Activated naive CD4-positive, alpha-beta T cell treated with anti-CD3 and anti-CD28 coated beads, Interleukin-2, amount 50 U/mL, for 24 hours (primary cell): ENCODE measurements around the gene GPSM3.
A peak's percentile ranks its signal among the peaks of the same experiment; 100 is the strongest.
"Not testable (repeated sequence)": the region's sequence is repeated elsewhere in the genome, so short reads cannot be mapped to it uniquely, and the experiment has no call there.

Experiments
- H3K27ac Mint-ChIP-seq: one replicate; pipeline ENCODE4 v1.8.0; 2021; ENCODE audit warnings: mild to moderate bottlenecking, mixed read lengths
- H3K27me3 Mint-ChIP-seq: one replicate; pipeline ENCODE4 v1.8.0; 2021; ENCODE audit warnings: mixed read lengths
- H3K36me3 Mint-ChIP-seq: one replicate; pipeline ENCODE4 v1.8.0; 2021; ENCODE audit warnings: mixed read lengths
- H3K4me1 Mint-ChIP-seq: one replicate; pipeline ENCODE4 v1.8.0; 2021; ENCODE audit warnings: mixed read lengths
- H3K4me3 Mint-ChIP-seq: one replicate; pipeline ENCODE4 v1.8.0; 2021; ENCODE audit warnings: mild to moderate bottlenecking, mixed read lengths
- H3K9me3 Mint-ChIP-seq: one replicate; pipeline ENCODE4 v1.8.0; 2021; ENCODE audit warnings: mixed read lengths

GPSM3 gene

GRCh38 chr6:32152769-32153563 is 39.5 kb downstream of the GPSM3 start:
- peak overlapping the region; percentile 82 for H3K27ac Mint-ChIP-seq
- peaks cover 4% of the 10 kb centered on the region for H3K27me3 Mint-ChIP-seq
- H3K36me3 Mint-ChIP-seq, result peaks cover 5% of the 10 kb centered on the region
- H3K4me1 Mint-ChIP-seq, result peaks cover 71% of the 10 kb centered on the region
- H3K9me3 Mint-ChIP-seq, result no peaks in the 10 kb centered on the region
- H3K4me3 Mint-ChIP-seq, result peak overlapping the region; percentile 99

DNA sequence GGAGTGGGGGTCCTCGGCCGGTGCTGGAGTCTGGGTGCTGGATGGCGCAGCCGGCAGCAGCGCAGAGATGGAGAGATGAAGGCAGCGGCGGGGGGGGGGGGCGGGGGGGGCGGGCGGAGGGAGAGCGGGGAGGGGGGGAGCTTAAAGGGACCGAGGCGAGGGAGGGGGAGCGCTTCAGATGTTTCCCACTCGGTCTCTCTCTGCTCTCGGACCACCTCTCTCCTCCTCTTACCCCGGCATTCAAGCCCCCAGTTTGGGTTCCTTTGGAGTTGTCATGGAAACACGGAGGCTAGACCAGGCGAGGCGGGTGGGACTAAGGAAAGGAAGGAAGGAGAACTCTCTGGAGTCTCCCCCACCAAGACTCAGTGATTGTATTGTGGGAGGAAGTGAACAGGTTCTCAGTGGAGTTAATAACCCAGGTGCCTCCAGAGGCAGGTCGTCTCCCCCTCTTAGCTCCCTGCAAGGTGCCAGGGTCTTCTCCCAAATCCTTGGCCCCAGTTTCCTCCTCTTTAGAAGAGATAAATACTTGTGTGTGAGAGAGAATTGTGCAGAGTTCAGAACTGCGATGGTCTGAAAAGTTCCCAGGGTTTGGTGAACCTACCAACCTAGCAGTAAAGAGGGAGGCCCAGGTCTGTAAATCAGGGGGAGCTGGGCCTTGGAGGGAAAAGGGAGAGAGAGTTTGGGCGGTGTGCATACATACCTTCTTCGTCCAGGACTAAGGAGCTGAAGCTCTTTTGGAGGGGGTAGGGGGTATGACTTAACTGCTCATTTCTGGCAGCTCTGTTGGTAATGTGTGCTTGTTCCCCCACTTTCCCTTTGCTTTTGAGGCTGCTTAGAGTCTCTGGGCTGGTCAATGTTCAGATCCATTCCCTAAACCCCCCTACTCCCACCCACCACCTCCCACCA is 40.3 kb downstream of the GPSM3 start, which contains the start of gene PRRT1:
TSS of gene PRRT1 (minus strand) at position 77 of the 906 bp plus-strand sequence. CDS start 112 bp downstream, outside the sequence.
- Mint-ChIP-seq H3K27me3 (peaks cover 4% of the 10 kb centered on the region), H3K9me3 (no peaks in the 10 kb centered on the region), H3K4me3 (peak within 1 kb of the TSS; percentile 99), H3K27ac (no peak within 1 kb of the TSS), H3K4me1 (peaks cover 67% of the 10 kb centered on the region), H3K36me3 (no peaks in the 10 kb centered on the region)

- Mint-ChIP-seq H3K36me3 (no peaks in the 10 kb centered on the region), H3K4me3 (peak overlapping the region; percentile 70), H3K9me3 (no peaks in the 10 kb centered on the region), H3K4me1 (peaks cover 67% of the 10 kb centered on the region), H3K27me3 (peaks cover 4% of the 10 kb centered on the region), H3K27ac (no peak overlapping the region)
Measured at GRCh38 chr6:32151181-32151862, 41.1 kb downstream of the GPSM3 start.

DNA sequence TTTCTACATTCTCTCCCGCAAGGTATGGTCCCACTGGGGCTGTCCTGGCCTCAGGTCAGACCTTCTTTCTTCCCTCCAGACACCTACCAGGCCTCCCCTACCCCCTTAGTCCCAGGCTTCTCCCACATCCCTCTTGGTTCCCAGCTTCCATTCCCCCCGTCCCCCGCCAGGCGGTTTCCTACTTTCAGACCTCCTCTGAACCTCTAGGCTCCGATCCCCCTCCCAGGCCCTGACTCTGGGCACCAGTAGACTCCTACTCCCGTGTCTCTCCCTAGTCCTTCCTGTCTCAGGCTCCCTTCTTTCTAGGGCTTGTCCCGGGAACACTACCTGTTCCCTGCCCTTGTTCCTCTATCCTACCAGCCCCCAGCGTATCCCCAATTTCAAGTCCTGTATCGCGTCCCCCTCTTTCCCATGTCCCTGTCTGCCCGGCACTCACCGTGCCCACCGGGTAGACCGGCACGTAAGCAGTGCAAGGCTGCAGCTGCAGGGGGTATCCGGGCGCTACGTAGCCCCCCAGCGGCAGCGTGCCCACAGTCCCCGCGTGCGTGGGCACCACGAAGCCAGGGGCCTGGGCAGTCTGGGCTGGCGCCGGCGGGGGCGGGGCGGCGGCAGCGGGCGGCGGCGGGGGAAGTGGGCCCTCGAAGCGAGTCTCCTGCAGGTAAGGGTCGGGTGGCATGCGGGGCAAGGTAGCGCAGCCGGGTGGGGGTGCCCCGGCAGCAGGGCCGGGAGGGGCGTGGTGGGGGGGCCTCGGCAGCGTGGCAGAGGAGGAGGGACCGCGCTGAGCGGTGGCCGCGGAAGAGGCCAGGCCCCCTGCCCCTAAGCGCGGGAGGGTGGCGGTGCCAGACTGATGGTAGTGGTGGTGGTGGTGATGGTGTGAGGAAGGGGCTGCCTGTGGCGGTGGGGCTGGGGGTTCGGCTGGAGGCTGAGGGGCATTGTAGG is 42.2 kb downstream of the GPSM3 start:
- Mint-ChIP-seq H3K4me3 (peak overlapping the region; percentile 70), H3K4me1 (peaks cover 61% of the 10 kb centered on the region), H3K27ac (no peak overlapping the region), H3K27me3 (peaks cover 4% of the 10 kb centered on the region), H3K9me3 (no peaks in the 10 kb centered on the region), H3K36me3 (no peaks in the 10 kb centered on the region)

DNA sequence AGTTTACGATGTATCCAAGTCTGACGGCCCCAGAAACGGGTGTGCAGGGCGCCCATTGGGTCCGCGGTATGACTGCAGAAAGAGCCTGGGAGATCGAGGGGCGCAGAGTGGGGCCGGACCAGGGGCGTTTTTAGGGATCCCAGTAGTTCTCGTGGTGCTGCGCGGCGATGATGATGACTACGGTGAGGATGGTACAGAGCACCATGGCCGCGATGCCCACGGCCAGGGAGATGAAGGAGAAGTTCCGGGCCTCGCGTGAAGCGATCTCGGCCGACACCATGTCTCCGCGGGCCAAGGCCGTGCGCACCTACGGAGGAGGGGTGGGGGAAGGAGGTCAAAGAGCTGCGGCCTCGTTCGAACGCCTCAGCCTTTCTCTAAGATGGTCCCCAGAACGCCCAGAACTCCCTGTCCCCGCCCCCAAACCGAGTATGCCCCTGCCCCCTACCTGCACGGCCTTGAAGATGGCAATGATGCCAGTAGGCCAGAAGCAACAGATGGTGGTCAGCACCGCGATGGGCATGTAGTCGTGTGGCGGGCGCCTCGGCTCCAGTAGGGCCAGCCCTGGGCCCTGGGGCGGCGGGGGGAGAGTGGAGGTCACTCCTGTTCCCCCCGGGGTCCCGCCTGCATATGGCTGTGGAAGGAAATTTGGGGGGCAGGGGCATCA is 43.2 kb downstream of the GPSM3 start:
- H3K4me3 Mint-ChIP-seq, result peak overlapping the region; percentile 84
- peak overlapping the region; percentile 25 for H3K27ac Mint-ChIP-seq
- peaks cover 52% of the 10 kb centered on the region for H3K4me1 Mint-ChIP-seq
- no peaks in the 10 kb centered on the region for H3K9me3 Mint-ChIP-seq
- H3K36me3 Mint-ChIP-seq, result no peaks in the 10 kb centered on the region
- peaks cover 4% of the 10 kb centered on the region for H3K27me3 Mint-ChIP-seq

DNA sequence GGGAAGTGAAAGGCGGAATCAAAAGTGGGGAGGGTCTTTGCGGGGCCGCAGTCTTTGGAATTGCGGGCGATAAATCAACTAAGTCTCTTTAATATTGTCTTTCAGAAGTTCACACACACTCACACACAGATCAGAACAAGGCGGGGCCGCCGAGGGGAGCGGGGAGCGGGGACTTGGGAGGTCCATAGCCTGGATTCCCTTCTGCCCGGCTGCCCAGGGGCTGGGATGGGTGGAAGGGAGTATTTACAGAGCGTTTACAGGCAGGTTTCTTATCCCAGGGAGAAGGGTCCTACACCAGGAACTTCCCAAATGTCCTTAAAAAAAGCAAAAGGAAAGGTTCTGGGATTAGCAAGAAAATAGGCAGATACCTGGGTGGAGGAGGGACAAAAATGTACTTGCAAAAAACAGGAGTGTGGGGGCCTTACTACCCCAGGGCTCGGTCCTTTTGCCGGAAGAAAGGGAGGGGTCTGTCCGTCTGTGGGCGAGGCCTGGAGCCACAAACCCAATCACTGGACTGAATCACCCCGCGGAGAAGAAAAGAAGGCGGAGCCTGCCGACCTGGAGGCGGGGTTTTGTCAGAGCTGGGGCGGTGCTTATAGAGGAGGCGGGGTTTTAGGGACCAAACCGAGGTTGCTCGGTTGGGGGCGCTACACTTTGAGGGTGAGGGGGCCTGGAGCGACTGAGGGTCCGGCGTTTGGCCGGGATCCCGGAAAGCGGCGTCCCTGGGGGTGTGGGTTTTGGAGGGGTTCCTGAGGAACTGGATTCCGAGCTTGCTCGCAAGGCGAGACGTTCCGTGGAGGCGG is 44.0 kb downstream of the GPSM3 start:
- peaks cover 45% of the 10 kb centered on the region for H3K4me1 Mint-ChIP-seq
- peak overlapping the region; percentile 84 for H3K4me3 Mint-ChIP-seq
- peaks cover 4% of the 10 kb centered on the region for H3K27me3 Mint-ChIP-seq

GRCh38 chr6:32147401-32148132 is 44.9 kb downstream of the GPSM3 start:
- Mint-ChIP-seq H3K9me3 (no peaks in the 10 kb centered on the region), H3K4me3 (no peak overlapping the region), H3K27ac (no peak overlapping the region), H3K27me3 (peaks cover 4% of the 10 kb centered on the region), H3K4me1 (peaks cover 36% of the 10 kb centered on the region), H3K36me3 (no peaks in the 10 kb centered on the region)

More for the DNA sequence above, 44.0 kb downstream of the GPSM3 start:
- Mint-ChIP-seq H3K9me3 (no peaks in the 10 kb centered on the region), H3K27ac (peak overlapping the region; percentile 25), H3K36me3 (no peaks in the 10 kb centered on the region)

- peaks cover 4% of the 10 kb centered on the region for H3K27me3 Mint-ChIP-seq
- no peaks in the 10 kb centered on the region for H3K36me3 Mint-ChIP-seq
- H3K27ac Mint-ChIP-seq, result no peak overlapping the region
- no peak overlapping the region for H3K4me3 Mint-ChIP-seq
- H3K9me3 Mint-ChIP-seq, result no peaks in the 10 kb centered on the region
- peaks cover 28% of the 10 kb centered on the region for H3K4me1 Mint-ChIP-seq
Measured at GRCh38 chr6:32146687-32147086, 45.8 kb downstream of the GPSM3 start.

GRCh38 chr6:32146287-32146686 is 46.2 kb downstream of the GPSM3 start:
- H3K9me3 Mint-ChIP-seq, result no peaks in the 10 kb centered on the region
- H3K36me3 Mint-ChIP-seq, result no peaks in the 10 kb centered on the region
- peaks cover 26% of the 10 kb centered on the region for H3K4me1 Mint-ChIP-seq
- H3K27ac Mint-ChIP-seq, result no peak overlapping the region
- H3K27me3 Mint-ChIP-seq, result peaks cover 3% of the 10 kb centered on the region
- no peak overlapping the region for H3K4me3 Mint-ChIP-seq

- not testable (repeated sequence) for H3K36me3 Mint-ChIP-seq, H3K9me3 Mint-ChIP-seq, H3K27me3 Mint-ChIP-seq, H3K27ac Mint-ChIP-seq, H3K4me3 Mint-ChIP-seq
- peaks cover 12% of the 10 kb centered on the region for H3K4me1 Mint-ChIP-seq
Measured at GRCh38 chr6:32144238-32144637, 48.2 kb downstream of the GPSM3 start.
